Epithelial cell of proximal tubule (primary cell): ENCODE measurements around the gene SLC2A13. TPM values are rescaled to one million over a fixed set of nuclear protein-coding genes. Genes with fewer than 3 reads are reported as not detected.

Experiments
- DNase-seq: peaks from one replicate; pipeline ENCODE4 v3.0.0-alpha.2; 2011; ENCODE audit warnings: low read depth
- H3K4me3 ChIP-seq: 2 replicates; pipeline ENCODE4 v1.5.1; 2011; ENCODE audit warnings: low read depth, mild to moderate bottlenecking, low read length
- CTCF ChIP-seq: conservative IDR thresholded peaks from 2 replicates; pipeline ENCODE4 v1.5.1; 2012; ENCODE audit warnings: low read depth, mild to moderate bottlenecking, low read length
- total RNA-seq: library from RNA; depleted of rRNA; stranded (reverse); fragments of >200 nt; gene quantifications from 2 replicates; pipeline ENCODE4 v1.2.3, GENCODE V29; 2015

The SLC2A13 gene
- total RNA-seq, 1 donor from 2014 or later = 4.6 TPM

DNA sequence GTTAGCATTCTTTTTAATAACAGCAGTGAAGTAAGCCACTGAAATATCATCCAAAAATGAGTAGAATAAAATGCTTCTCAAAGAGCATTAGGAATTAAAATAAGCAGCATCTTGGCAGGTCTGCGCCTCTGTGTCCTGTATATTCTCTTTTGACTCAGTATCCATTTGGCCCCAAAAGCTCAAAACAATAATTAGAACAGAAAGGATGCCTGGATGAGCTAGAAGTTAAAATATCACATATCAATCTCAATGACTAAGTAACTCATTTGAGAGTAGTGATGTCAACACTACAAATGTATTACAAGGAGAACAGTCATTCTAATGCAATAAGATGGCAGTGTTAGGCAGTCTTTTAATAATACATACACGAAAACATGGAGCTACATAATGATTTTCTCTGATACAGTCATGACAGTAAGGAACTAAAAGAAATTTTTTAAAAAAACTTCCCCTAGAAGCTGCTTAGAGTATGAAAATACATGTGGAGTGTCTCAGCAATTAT, 325.4 kb downstream of the SLC2A13 start:
- TF ChIP-seq CTCF = no peak
- no peak for DNase-seq
- H3K4me3 ChIP-seq = no peak overlapping the region

- no peak overlapping the region for H3K4me3 ChIP-seq
- TF ChIP-seq CTCF = no peak
- no peak for DNase-seq
Measured at GRCh38 chr12:39779768-39780340, 326.0 kb downstream of the SLC2A13 start.

DNA sequence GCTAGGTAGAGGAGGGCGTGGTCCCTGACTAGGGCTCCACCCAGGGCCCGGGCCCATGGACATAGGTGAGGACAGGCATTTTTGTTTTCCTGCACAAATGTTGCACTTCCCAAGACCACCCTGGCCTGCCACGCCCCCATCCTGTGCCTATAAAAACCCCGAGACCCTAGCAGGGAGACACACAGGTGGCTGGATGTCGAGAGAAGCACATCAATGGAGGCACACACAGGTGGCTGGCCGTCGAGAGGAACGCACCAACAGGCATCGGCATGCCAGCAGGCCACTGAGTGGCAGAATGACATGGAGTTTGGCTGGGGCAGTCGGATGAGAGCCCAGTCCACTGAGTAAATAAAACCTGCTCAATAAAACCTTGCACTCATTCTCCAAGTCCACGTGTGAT, 328.4 kb downstream of the SLC2A13 start:
- no peak for DNase-seq
- TF ChIP-seq CTCF = no peak
- no peak overlapping the region for H3K4me3 ChIP-seq

DNA sequence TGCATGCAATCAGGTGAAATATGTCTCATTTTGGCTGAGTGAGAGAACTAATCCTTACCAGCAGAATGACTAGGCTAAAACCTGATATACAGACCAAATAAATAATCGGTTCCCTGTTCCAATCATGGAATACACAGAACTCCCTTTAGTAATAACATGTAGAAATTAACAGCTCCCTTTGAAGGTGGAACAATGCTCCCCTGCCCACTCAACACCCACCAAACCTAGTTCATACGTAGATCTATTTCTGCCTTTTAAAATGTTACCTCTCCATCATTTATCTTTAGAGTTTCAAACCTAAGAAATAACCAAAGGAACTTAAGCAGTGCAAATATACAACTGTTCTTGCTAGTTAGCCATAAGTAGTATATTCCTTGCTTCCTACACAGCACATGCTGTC, 332.6 kb downstream of the SLC2A13 start:
- no peak for DNase-seq
- H3K4me3 ChIP-seq = no peak overlapping the region
- no peak for TF ChIP-seq CTCF

DNA sequence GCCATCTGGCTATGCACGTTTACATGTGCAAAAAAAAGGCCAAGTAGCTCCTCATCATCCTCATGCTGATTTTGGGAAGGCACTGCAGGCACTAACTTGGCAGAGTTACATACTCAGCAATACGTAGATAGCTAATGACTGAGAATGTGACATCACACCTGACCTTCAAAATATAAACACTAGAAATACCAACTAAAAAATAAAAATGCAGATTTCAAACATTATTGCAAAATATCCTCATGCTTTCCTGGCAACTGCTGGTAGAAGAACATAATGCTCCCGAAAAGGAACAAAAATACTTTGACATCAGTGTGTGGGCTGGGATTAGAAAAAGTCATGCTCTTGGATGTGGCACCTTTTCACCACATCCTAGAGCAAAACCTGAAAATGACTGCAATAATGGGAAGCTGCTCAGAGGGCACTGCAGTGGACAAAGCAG, 333.0 kb downstream of the SLC2A13 start:
- no peak overlapping the region for H3K4me3 ChIP-seq
- TF ChIP-seq CTCF = no peak
- DNase-seq = no peak

DNA sequence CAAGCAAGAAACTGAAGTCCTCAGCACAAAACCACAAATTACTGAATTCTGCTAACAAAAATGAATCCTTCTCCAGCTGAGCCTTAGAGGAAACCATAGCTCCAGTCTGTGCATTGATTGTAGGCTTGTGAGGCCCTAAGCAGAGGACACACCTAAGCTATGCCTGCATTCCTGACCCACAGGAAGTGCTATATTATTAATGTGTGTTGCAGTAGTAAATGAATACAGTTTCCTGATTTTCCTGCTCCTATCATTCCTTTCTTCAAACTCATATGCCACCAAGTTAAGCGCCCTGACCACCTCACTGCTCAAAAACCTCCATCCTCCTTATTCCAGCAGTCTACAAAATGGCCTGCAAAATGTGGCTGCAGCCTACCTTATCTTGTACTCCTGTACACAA, 334.4 kb downstream of the SLC2A13 start:
- no peak for DNase-seq
- no peak for TF ChIP-seq CTCF
- H3K4me3 ChIP-seq = no peak overlapping the region

- TF ChIP-seq CTCF = peak; percentile 92
Measured at GRCh38 chr12:39764944-39765560, 340.8 kb downstream of the SLC2A13 start.

More at GRCh38 chr12:39764944-39765560, 340.8 kb downstream of the SLC2A13 start:
- DNase-seq = peak; percentile 6
- no peak overlapping the region for H3K4me3 ChIP-seq
